OCI-LY7 (cell line): ENCODE data around the gene CERS1. TPM values are rescaled to one million over a fixed set of nuclear protein-coding genes. Genes with fewer than 3 reads are reported as not detected.

Experiments used
- BruUV-seq: library from RNA; stranded (reverse); fragments of 400-500 nt; replicated peaks from 2 replicates; lab custom pipeline; 2021; lab: Mats Ljungman, UMichigan
- CTCF ChIA-PET: fragments of 300-600 bp; sonication (Branson Sonifier 250); formaldehyde crosslinking; loops from one replicate; lab custom pipeline; 2022; ENCODE audit warnings: antibody characterized with exemption; ENCODE audit not compliant: unreplicated experiment; lab: Charles Lee
- POLR2A ChIA-PET: fragments of 300-600 bp; sonication (Branson Sonifier 250); formaldehyde crosslinking; loops from one replicate; lab custom pipeline; 2022; ENCODE audit warnings: antibody characterized with exemption; lab: Charles Lee
- DNase-seq: peaks from one replicate; pipeline ENCODE4 v3.0.0-alpha.2; 2015; ENCODE audit warnings: low spot score
- H2AFZ ChIP-seq: fragments of 200-600 bp; sonication (generic), shearing (Covaris generic); 2 replicates; pipeline ENCODE4 v1.6.1; 2014; ENCODE audit warnings: mild to moderate bottlenecking, antibody characterized with exemption, low read length, moderate library complexity
- H3K27ac ChIP-seq: fragments of 200-600 bp; sonication (generic); 2 replicates; pipeline ENCODE4 v1.5.1; 2014; ENCODE audit warnings: mixed run types, low read depth, mild to moderate bottlenecking, moderate library complexity, low read length, inconsistent platforms; ENCODE audit not compliant: poor library complexity, severe bottlenecking
- H3K36me3 ChIP-seq: fragments of 200-600 bp; sonication (generic); 2 replicates; pipeline ENCODE4 v1.6.1; 2014; ENCODE audit warnings: mild to moderate bottlenecking, antibody characterized with exemption, low read length, moderate library complexity, mixed read lengths; ENCODE audit not compliant: insufficient read depth
- H3K4me1 ChIP-seq: fragments of 200-600 bp; sonication (generic); 2 replicates; pipeline ENCODE4 v1.5.1; 2014; ENCODE audit warnings: mild to moderate bottlenecking, low read length; ENCODE audit not compliant: insufficient read depth, poor library complexity, severe bottlenecking
- H3K4me2 ChIP-seq: fragments of 200-600 bp; sonication (generic); 2 replicates; pipeline ENCODE4 v1.6.1; 2014; ENCODE audit warnings: mild to moderate bottlenecking, low read length
- H3K4me3 ChIP-seq: fragments of 200-600 bp; sonication (generic); 2 replicates; pipeline ENCODE4 v1.5.1; 2014; ENCODE audit warnings: mild to moderate bottlenecking, low read depth, low read length; ENCODE audit not compliant: poor library complexity, severe bottlenecking
- H3K79me2 ChIP-seq: fragments of 200-600 bp; sonication (generic); 2 replicates; pipeline ENCODE4 v1.6.1; 2016; ENCODE audit warnings: low read depth, mild to moderate bottlenecking, low read length, moderate library complexity, mixed read lengths; ENCODE audit not compliant: insufficient read depth
- H3K9me2 ChIP-seq: fragments of 200-600 bp; sonication (generic); 2 replicates; pipeline ENCODE4 v1.6.1; 2016; ENCODE audit warnings: mild to moderate bottlenecking, low read length, mixed read lengths; ENCODE audit not compliant: insufficient read depth
- H3K9me3 ChIP-seq: fragments of 200-600 bp; sonication (generic); 2 replicates; pipeline ENCODE4 v1.6.1; 2014; ENCODE audit warnings: mild to moderate bottlenecking, mixed run types, low read length, mixed read lengths
- H4K20me1 ChIP-seq: fragments of 200-600 bp; sonication (generic); 2 replicates; pipeline ENCODE4 v1.6.1; 2014; ENCODE audit warnings: mild to moderate bottlenecking, antibody characterized with exemption, low read length, moderate library complexity, mixed read lengths; ENCODE audit not compliant: insufficient read depth
- EZH2phosphoT487 ChIP-seq: fragments of 200-600 bp; sonication (generic); IDR thresholded peaks from 2 replicates; pipeline ENCODE4 v1.6.1; 2018; ENCODE audit warnings: low read depth, borderline replicate concordance, mild to moderate bottlenecking, mixed run types, antibody characterized with exemption, low read length, moderate library complexity, mixed read lengths
- intact Hi-C: fragments of 100-400 bp; cut with micrococcal nuclease; formaldehyde crosslinking; loops from one replicate; pipeline ENCODE4 v1.10.0; 2022; ENCODE audit not compliant: unreplicated experiment
- total RNA-seq, 2 experiments: library from RNA; depleted of rRNA in 1 of 2; stranded (reverse); fragments of >200 nt in 1 of 2; shearing (Covaris generic) in 1 of 2; gene quantifications; 2 replicates each; pipeline ENCODE4 v1.2.3, GENCODE V29; 2014 to 2022
- TF ChIP-seq, protein P1 (sequence below): fragments of 200-600 bp; sonication (generic); conservative IDR thresholded peaks from 2 replicates; pipeline ENCODE4 v1.5.1; 2014; ENCODE audit warnings: mild to moderate bottlenecking, antibody characterized with exemption, low read length, moderate library complexity, mixed read lengths

CERS1 gene
- total RNA-seq, 2 experiments from 2014 or later = 0.09 TPM; not detected in 1

DNA sequence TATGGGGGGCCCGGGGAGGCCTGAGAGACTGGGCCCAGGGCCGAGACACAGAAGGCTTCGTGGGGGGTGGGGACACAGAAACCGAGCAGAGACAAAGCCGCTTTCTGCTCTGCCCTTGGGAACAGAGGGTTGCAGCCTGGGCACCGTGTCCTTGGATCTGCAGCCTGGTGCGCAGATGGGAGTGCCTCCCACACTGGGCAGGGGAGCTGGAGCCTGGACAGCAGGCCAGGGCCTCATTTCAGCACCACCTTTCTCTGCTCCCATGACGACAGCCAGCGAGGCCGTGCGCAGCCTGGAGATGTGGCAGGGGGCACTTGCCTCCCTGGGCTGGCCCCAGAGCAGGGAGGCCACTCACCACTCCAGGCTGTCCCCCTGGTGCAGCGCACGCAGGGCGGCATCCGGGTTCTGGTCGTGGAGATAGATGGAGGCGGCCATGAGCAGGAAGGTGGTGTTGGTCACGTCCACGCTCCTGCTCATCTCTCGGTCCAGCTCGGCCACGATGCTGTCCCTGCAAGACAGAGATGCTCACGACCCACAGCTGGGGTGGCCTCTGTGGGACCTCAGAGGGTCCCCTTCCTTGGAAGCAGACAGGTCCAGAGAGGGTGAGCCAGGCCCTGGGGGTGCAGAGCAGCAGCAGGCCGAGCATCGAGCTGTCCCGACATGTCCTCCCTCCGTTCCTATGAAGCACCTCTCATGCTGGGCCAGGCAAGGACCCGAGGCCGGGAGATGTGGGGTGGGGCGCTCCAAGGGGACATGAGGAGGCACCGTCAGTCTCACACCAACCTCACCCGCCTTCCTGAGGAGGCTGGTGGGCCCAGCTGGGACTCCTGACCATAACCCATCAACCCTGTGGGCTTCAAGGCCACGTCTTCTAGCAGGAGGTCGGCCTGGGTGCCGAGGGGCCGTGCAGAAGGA is 10.9 kb upstream of the CERS1 start:
- Histone ChIP-seq H4K20me1 (no peaks in the 10 kb centered on the region), H3K4me3 (no peak overlapping the region), H3K36me3 (peaks cover 34% of the 10 kb centered on the region), H3K4me1 (no peaks in the 10 kb centered on the region), H3K27ac (no peak overlapping the region), H2AFZ (no peak overlapping the region), H3K79me2 (no peaks in the 10 kb centered on the region), H3K9me3 (no peaks in the 10 kb centered on the region), H3K4me2 (no peak overlapping the region), H3K9me2 (no peaks in the 10 kb centered on the region)
- no peak for DNase-seq
- ChIA-PET CTCF (no interaction called here), POLR2A (no interaction called here)
- TF ChIP-seq EZH2phosphoT487 = no peak
- TF ChIP-seq, protein P1, sequence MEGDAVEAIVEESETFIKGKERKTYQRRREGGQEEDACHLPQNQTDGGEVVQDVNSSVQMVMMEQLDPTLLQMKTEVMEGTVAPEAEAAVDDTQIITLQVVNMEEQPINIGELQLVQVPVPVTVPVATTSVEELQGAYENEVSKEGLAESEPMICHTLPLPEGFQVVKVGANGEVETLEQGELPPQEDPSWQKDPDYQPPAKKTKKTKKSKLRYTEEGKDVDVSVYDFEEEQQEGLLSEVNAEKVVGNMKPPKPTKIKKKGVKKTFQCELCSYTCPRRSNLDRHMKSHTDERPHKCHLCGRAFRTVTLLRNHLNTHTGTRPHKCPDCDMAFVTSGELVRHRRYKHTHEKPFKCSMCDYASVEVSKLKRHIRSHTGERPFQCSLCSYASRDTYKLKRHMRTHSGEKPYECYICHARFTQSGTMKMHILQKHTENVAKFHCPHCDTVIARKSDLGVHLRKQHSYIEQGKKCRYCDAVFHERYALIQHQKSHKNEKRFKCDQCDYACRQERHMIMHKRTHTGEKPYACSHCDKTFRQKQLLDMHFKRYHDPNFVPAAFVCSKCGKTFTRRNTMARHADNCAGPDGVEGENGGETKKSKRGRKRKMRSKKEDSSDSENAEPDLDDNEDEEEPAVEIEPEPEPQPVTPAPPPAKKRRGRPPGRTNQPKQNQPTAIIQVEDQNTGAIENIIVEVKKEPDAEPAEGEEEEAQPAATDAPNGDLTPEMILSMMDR = no peak
- intact Hi-C loops = no loop called here
- no TSS peak for BruUV-seq

DNA sequence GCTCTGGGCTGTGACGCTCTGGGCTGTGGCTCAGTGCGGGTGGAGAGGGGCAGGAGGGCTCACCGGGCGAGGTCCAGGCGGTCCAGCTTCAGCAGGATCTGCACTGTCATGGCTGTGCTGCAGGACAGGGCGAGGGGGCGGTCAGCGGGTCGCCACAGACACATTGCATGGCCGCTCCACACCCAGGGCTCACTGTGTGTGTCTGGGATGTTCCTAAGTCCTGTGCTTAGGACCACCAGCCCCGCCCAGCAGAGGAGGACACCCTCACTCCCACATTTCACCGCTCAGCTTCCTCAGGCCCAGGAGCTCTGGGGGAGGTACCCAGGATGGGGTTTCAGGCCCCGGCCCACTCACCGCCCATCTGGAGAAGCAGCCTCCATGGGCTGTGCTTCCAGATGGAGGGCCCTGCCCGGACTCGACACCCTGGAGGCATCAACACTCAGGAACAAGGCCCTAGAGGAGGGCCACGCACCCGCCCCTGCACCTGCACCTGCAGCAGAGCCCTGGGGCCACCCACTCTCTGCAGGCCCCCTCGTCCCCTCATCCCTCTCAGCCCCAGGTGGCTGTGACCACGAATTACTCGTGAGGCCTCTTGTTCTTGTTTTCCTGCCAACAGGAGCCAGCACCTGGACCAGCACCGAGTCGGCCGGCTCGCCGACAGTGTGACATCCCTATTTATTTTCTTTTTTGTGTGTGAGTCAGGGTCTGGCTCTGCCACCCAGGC is 9.7 kb upstream of the CERS1 start:
- no peak overlapping the region for H3K4me3 ChIP-seq
- TF ChIP-seq, protein P1 = no peak
- TF ChIP-seq EZH2phosphoT487 = no peak
- intact Hi-C loops = no loop called here
- H3K4me2 ChIP-seq = no peak overlapping the region
- no peaks in the 10 kb centered on the region for H3K79me2 ChIP-seq
- peaks cover 26% of the 10 kb centered on the region for H3K36me3 ChIP-seq
- BruUV-seq = no TSS peak
- H3K9me2 ChIP-seq = no peaks in the 10 kb centered on the region
- no peaks in the 10 kb centered on the region for H4K20me1 ChIP-seq
- CTCF ChIA-PET = no interaction called here
- no peak overlapping the region for H3K27ac ChIP-seq
- no peaks in the 10 kb centered on the region for H3K9me3 ChIP-seq
- H2AFZ ChIP-seq = no peak overlapping the region
- H3K4me1 ChIP-seq = no peaks in the 10 kb centered on the region
- no peak for DNase-seq
- POLR2A ChIA-PET = no interaction called here
